Measurements from ENCODE around the gene OGT. TPM values are rescaled to one million over a fixed set of nuclear protein-coding genes. Genes with fewer than 3 reads are reported as not detected.

Gene OGT
- total and polyA plus RNA-seq, 2 donors from 2014 or later = 32.2 to 147 TPM

GRCh38 chrX:71547339-71547738 is 14.4 kb downstream of the OGT start:
- no peaks in the 10 kb centered on the region for H3K9me3 ChIP-seq (ENCODE audit: control insufficient read depth in 2 of 3, insufficient read depth in 1 of 3, low read length in 3 of 3)
- TF ChIP-seq CTCF (IDR thresholded peaks at IDR 0.05; ENCODE audit: borderline replicate concordance, extremely low read depth, insufficient read depth) = no peak

GRCh38 chrX:71549986-71550385 is 17.1 kb downstream of the OGT start:
- Histone ChIP-seq H3K36me3 (ENCODE audit: control insufficient read depth in 2 of 3, insufficient read depth in 3 of 3, low read length in 3 of 3) (peaks cover 2 to 12% (median 3%) of the 10 kb centered on the region in 3 donors), H3K27ac (ENCODE audit: low read depth in 2 of 2, low read length in 2 of 2) (no peak overlapping the region), H3K4me1 (ENCODE audit: control insufficient read depth in 2 of 3, insufficient read depth in 2 of 3, low read depth in 1 of 3, low read length in 3 of 3) (no peaks in the 10 kb centered on the region), H3K9ac (ENCODE audit: low read length in 3 of 3) (no peak overlapping the region), H3K27me3 (ENCODE audit: control insufficient read depth, insufficient read depth, low read length) (no peaks in the 10 kb centered on the region), H3K4me3 (ENCODE audit: low read length in 3 of 3) (no peak overlapping the region), H3K9me3 (ENCODE audit: control insufficient read depth in 2 of 3, insufficient read depth in 1 of 3, low read length in 3 of 3) (no peaks in the 10 kb centered on the region)
- DNase-seq (no peak), FAIRE-seq (peak; percentile 50)
- TF ChIP-seq CTCF (IDR thresholded peaks at IDR 0.05; ENCODE audit: borderline replicate concordance, extremely low read depth, insufficient read depth) = no peak
- intact Hi-C loops (cut with DNase I) = no loop called here

More at GRCh38 chrX:71547339-71547738, 14.4 kb downstream of the OGT start:
- no peak overlapping the region for H3K27ac ChIP-seq (ENCODE audit: low read depth in 2 of 2, low read length in 2 of 2)
- H3K4me3 ChIP-seq (ENCODE audit: low read length in 3 of 3) = no peak overlapping the region
- no peak overlapping the region for H3K9ac ChIP-seq (ENCODE audit: low read length in 3 of 3)
- H3K36me3 ChIP-seq (ENCODE audit: control insufficient read depth in 2 of 3, insufficient read depth in 3 of 3, low read length in 3 of 3) = peaks cover 2 to 12% (median 3%) of the 10 kb centered on the region in 3 donors
- intact Hi-C loops (cut with DNase I) = no loop called here
- DNase-seq (no peak), FAIRE-seq (no peak)
- peaks cover 0 to 8% (median 5%) of the 10 kb centered on the region in 3 donors for H3K4me1 ChIP-seq (ENCODE audit: control insufficient read depth in 2 of 3, insufficient read depth in 2 of 3, low read depth in 1 of 3, low read length in 3 of 3)
- no peaks in the 10 kb centered on the region for H3K27me3 ChIP-seq (ENCODE audit: control insufficient read depth, insufficient read depth, low read length)

GRCh38 chrX:71550578-71550977 is 17.7 kb downstream of the OGT start:
- intact Hi-C loops (cut with DNase I) = no loop called here
- no peaks in the 10 kb centered on the region for H3K9me3 ChIP-seq (ENCODE audit: control insufficient read depth in 2 of 3, insufficient read depth in 1 of 3, low read length in 3 of 3)
- TF ChIP-seq CTCF (IDR thresholded peaks at IDR 0.05; ENCODE audit: borderline replicate concordance, extremely low read depth, insufficient read depth) = no peak
- H3K9ac ChIP-seq (ENCODE audit: low read length in 3 of 3) = no peak overlapping the region
- no peaks in the 10 kb centered on the region for H3K27me3 ChIP-seq (ENCODE audit: control insufficient read depth, insufficient read depth, low read length)
- no peak overlapping the region for H3K4me3 ChIP-seq (ENCODE audit: low read length in 3 of 3)
- FAIRE-seq (no peak), DNase-seq (no peak)
- H3K4me1 ChIP-seq (ENCODE audit: control insufficient read depth in 2 of 3, insufficient read depth in 2 of 3, low read depth in 1 of 3, low read length in 3 of 3) = peaks cover 0 to 3% (median 0%) of the 10 kb centered on the region in 3 donors
- H3K36me3 ChIP-seq (ENCODE audit: control insufficient read depth in 2 of 3, insufficient read depth in 3 of 3, low read length in 3 of 3) = peaks cover 2 to 16% (median 3%) of the 10 kb centered on the region in 3 donors
- no peak overlapping the region for H3K27ac ChIP-seq (ENCODE audit: low read depth in 2 of 2, low read length in 2 of 2)

- peaks cover 0 to 5% (median 0%) of the 10 kb centered on the region in 3 donors for H3K4me1 ChIP-seq (ENCODE audit: control insufficient read depth in 2 of 3, insufficient read depth in 2 of 3, low read depth in 1 of 3, low read length in 3 of 3)
- no peak overlapping the region for H3K27ac ChIP-seq (ENCODE audit: low read depth in 2 of 2, low read length in 2 of 2)
- intact Hi-C loops (cut with DNase I) = no loop called here
- H3K4me3 ChIP-seq (ENCODE audit: low read length in 3 of 3) = no peak overlapping the region
- DNase-seq = peak in 2 of 5 donors; percentile 52 to 55
- H3K9me3 ChIP-seq (ENCODE audit: control insufficient read depth in 2 of 3, insufficient read depth in 1 of 3, low read length in 3 of 3) = no peaks in the 10 kb centered on the region
- FAIRE-seq = peak; percentile 87
- peaks cover 2 to 21% (median 5%) of the 10 kb centered on the region in 3 donors for H3K36me3 ChIP-seq (ENCODE audit: control insufficient read depth in 2 of 3, insufficient read depth in 3 of 3, low read length in 3 of 3)
- H3K27me3 ChIP-seq (ENCODE audit: control insufficient read depth, insufficient read depth, low read length) = no peaks in the 10 kb centered on the region
- TF ChIP-seq CTCF (IDR thresholded peaks at IDR 0.05; ENCODE audit: borderline replicate concordance, extremely low read depth, insufficient read depth) = no peak
- H3K9ac ChIP-seq (ENCODE audit: low read length in 3 of 3) = no peak overlapping the region
These were observed 23.1 kb downstream of the OGT start for GRCh38 chrX:71556036-71556435.

All from kidney (tissue), 14 donors.